Mucosa of rectum (tissue), 2 donors: Measurements from ENCODE around the gene CEP97.
A peak's percentile ranks its signal among the peaks of the same experiment; 100 is the strongest.
"Not testable (repeated sequence)": the region's sequence is repeated elsewhere in the genome, so short reads cannot be mapped to it uniquely, and the experiment has no call there.

Experiments used
- H3K27ac ChIP-seq, 2 donors: one replicate each; pipeline ENCODE4 v1.7.0; 2013; ENCODE audit warnings: inconsistent platforms in 2 of 2, low read depth in 2 of 2, low read length in 2 of 2
- H3K27me3 ChIP-seq, 2 donors: one replicate each; pipeline ENCODE4 v1.7.0; 2013; ENCODE audit warnings: low read length in 2 of 2; ENCODE audit not compliant: control insufficient read depth in 2 of 2, insufficient read depth in 2 of 2
- H3K36me3 ChIP-seq, 2 donors: one replicate each; pipeline ENCODE4 v1.7.0; 2013; ENCODE audit warnings: low read length in 2 of 2; ENCODE audit not compliant: control insufficient read depth in 2 of 2, insufficient read depth in 2 of 2
- H3K4me1 ChIP-seq, 2 donors: one replicate each; pipeline ENCODE4 v1.7.0; 2013; ENCODE audit warnings: low read length in 2 of 2, mild to moderate bottlenecking in 1 of 2; ENCODE audit not compliant: control insufficient read depth in 2 of 2, insufficient read depth in 2 of 2
- H3K4me3 ChIP-seq, 2 donors: one replicate each; pipeline ENCODE4 v1.7.0; 2013; ENCODE audit warnings: low read length in 2 of 2
- H3K9ac ChIP-seq, 2 donors: one replicate each; pipeline ENCODE4 v1.7.0; 2013; ENCODE audit warnings: low read length in 2 of 2, low read depth in 1 of 2, mild to moderate bottlenecking in 1 of 2
- H3K9me3 ChIP-seq, 2 donors: one replicate each; pipeline ENCODE4 v1.7.0; 2013; ENCODE audit warnings: low read length in 2 of 2; ENCODE audit not compliant: control insufficient read depth in 2 of 2
- donor health status: healthy.
- donor health status: Normal muscosa, but diverticular disease.

Gene CEP97

DNA sequence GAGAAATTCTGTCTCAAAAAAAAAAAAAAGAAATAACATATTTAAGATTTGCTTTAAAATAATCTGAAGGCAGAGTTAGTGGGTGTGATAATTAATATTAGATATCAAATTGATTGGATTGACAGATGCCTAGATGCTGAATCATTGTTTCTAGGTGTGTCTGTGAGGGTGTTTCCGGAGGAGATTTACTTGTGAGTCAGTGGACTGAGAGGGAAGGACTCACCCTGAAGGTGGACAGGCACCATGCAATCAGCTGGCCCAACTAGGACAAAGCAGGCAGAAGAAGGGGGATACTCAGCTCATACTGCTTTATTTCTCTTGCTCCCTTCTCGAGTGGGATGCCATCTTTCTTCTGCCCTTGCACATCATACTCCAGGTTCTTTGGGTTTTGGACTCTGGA, 21.2 kb upstream of the CEP97 start:
- no peaks in the 10 kb centered on the region for H3K9me3 ChIP-seq
- no peak overlapping the region for H3K27ac ChIP-seq
- H3K36me3 ChIP-seq = no peaks in the 10 kb centered on the region
- no peak overlapping the region for H3K4me3 ChIP-seq
- H3K4me1 ChIP-seq = no peaks in the 10 kb centered on the region
- no peaks in the 10 kb centered on the region for H3K27me3 ChIP-seq
- no peak overlapping the region for H3K9ac ChIP-seq

DNA sequence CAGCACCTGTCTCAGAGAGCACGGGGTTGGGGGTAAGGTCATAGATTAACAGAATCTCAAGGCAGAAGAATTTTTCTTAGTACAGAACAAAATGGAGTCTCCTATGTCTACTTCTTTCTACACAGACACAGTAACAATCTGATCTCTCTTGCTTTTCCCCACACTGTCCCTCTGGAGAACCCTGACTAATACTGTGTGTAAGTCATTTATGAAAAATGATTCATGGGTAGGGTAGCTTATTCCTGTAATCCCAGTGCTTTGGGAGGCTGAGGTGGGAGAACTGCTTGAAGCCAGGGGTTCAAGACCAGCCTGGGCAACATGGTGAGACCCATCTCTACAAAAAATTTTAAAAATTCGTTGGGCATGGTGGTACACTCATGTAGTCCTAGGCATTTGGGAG, 19.8 kb upstream of the CEP97 start:
- H3K9ac ChIP-seq, H3K4me3 ChIP-seq, H3K27ac ChIP-seq, H3K9me3 ChIP-seq, H3K4me1 ChIP-seq, H3K36me3 ChIP-seq, H3K27me3 ChIP-seq: not testable (repeated sequence)

DNA sequence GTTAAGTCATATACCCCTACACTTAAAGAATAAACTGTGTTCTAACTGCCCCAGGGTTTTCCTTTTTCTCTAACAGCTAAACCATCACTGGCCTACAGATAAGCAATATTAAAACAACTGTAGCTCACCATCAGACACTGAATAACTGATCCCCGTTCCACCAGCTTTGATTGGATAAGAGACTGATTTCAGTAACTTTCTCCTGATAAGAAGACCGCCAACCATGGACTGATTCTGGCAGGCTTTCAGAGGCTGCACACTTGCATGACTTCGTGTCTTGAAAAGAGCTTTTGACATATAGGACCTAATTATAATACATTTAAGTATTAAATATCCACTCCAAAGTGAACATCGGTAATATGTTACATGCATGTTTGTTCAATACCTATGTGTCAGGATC, 15.3 kb upstream of the CEP97 start:
- Histone ChIP-seq H3K4me1 (no peaks in the 10 kb centered on the region), H3K27me3 (peaks cover 0 to 3% of the 10 kb centered on the region in 2 donors), H3K27ac (no peak overlapping the region), H3K4me3 (no peak overlapping the region), H3K36me3 (no peaks in the 10 kb centered on the region), H3K9ac (no peak overlapping the region), H3K9me3 (no peaks in the 10 kb centered on the region)

DNA sequence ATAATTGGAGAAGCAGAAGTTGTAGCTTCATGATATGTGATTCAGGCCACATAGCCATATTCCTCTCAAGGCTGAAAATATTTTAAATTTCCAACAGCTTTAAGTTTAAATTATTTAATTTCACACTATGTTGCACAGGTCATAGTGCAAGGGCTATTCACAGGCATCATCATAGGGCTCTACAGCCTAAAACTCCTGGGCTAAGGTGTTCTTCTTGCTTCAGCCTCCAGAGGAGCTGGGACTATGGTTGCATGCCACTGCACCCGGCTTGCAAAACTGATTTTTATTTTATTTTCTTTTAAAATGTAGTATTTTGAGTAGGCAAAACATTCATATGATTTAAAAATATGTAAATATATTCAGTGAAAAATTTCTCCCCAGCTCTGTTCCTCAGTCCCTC, 6.0 kb upstream of the CEP97 start:
- no peak overlapping the region for H3K4me3 ChIP-seq

DNA sequence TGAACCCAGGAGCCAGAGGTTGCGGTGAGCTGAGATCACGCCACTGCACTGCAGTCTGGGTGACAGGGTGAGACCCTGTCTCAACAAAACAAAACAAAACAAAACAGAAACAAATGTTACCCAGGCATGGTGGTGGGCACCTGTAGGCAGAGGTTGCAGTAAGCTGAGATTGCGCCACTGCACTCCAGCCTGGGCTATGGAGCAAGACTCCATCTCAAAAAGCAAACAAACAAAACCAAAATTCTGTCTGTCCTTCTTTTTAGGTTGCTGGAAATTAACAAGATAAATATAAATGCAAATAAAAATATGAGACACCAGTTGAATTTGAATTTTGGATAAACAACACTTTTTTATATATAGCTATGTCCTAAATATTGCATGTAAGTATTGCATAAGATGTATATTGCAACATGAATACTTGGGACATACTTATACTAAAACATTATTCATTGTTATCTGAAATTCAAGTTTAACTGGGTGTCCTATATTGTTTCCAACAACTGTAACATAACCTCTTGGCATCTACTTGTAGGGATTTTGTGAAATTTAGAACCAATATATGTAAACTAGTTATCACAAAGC, 4.7 kb upstream of the CEP97 start:
- Histone ChIP-seq H3K36me3 (no peaks in the 10 kb centered on the region), H3K9me3 (no peaks in the 10 kb centered on the region), H3K4me3 (no peak overlapping the region), H3K27ac (no peak overlapping the region), H3K4me1 (no peaks in the 10 kb centered on the region), H3K9ac (no peak overlapping the region), H3K27me3 (no peaks in the 10 kb centered on the region)

More for the DNA sequence above, 6.0 kb upstream of the CEP97 start:
- Histone ChIP-seq H3K9me3 (no peaks in the 10 kb centered on the region), H3K27me3 (no peaks in the 10 kb centered on the region), H3K9ac (no peak overlapping the region), H3K36me3 (no peaks in the 10 kb centered on the region), H3K4me1 (no peaks in the 10 kb centered on the region), H3K27ac (no peak overlapping the region)

DNA sequence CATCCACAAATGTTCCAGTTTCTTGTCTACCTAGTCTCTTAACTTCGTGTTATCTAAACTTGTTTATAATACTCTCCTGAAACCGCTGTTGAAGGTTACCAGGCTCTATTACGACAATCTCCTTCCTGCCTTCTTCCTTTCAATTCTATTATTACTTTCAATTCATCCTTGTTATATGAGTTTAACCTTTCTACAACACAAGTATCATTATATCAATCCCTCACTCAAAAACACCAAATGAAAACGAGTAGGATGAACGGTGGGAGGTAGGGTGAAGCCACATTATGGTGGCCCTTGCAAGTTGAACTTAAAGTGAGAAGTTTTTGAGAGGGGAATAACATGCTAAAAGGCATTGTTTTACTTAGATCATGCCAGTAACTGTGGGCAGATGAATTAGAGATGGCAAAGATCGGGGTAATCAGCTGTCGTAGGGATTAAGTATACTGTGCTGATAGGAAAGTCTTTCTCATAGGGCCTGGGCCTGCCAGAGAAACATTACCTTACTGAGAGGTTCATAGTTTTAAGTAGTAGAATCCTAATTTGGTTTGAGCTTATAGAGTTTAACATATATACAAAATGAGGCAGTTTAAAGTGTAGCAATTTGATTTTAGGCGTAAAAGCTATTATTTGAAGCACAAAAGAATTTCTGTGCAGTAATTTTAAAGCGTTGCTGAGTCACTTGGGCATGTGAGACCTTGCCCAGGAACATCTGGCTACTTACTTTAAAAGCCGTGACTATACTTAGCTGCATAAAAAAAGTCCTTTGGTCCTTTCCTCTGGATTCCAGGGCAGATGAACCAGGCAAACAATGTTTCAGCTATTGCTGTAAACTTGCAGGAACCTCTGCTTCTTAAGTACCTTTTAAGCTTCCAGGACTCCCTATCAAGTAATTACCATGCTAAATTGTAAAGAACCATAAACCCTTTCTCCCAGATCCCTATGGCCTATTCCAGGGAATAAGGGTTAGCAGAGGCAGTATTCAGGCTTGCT, 3.3 kb upstream of the CEP97 start:
- H3K9ac ChIP-seq = no peak overlapping the region
- H3K36me3 ChIP-seq = no peaks in the 10 kb centered on the region
- H3K9me3 ChIP-seq = no peaks in the 10 kb centered on the region
- H3K4me3 ChIP-seq = no peak overlapping the region
- H3K4me1 ChIP-seq = peaks cover 0 to 6% of the 10 kb centered on the region in 2 donors
- no peak overlapping the region for H3K27ac ChIP-seq
- H3K27me3 ChIP-seq = no peaks in the 10 kb centered on the region

DNA sequence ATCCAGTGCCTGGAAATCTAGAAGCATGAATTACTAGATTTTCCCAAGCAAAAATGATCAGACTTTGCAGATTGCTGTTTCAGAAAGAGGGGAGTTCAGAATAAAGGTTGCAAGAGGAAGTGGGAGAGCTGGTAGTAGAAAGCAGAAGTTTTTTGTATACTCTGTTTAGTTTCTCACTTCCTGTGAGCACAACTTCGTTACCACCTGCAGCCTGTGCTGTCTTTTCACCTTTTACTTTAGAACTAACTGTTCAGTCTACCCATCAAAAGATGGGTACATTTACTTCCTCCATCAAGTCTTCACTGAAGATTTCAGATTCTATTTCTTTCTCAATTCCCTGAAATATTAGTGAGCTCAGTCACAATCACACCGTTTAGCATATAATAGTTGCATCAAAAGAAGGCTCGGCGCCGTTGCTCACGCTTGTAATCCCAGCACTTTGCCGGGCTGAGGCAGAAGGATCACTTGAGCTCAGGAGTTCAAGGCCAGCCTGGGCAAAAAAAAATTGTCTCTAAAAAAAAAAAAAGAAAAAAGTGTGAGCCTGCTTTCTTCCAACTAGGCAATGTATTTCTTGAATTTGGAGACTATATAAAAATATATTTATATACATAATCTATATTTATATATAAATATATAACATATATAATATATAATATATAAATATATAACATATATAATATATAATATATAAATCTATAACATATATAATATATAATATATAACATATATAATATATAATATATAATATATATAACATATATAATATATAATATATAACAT, 1.8 kb upstream of the CEP97 start:
- Histone ChIP-seq H3K27me3 (no peaks in the 10 kb centered on the region), H3K9ac (no peak overlapping the region), H3K4me3 (no peak overlapping the region), H3K36me3 (no peaks in the 10 kb centered on the region), H3K27ac (peak overlapping the region in 1 of 2 donors; percentile 54), H3K4me1 (peaks cover 0 to 6% of the 10 kb centered on the region in 2 donors), H3K9me3 (no peaks in the 10 kb centered on the region)

DNA sequence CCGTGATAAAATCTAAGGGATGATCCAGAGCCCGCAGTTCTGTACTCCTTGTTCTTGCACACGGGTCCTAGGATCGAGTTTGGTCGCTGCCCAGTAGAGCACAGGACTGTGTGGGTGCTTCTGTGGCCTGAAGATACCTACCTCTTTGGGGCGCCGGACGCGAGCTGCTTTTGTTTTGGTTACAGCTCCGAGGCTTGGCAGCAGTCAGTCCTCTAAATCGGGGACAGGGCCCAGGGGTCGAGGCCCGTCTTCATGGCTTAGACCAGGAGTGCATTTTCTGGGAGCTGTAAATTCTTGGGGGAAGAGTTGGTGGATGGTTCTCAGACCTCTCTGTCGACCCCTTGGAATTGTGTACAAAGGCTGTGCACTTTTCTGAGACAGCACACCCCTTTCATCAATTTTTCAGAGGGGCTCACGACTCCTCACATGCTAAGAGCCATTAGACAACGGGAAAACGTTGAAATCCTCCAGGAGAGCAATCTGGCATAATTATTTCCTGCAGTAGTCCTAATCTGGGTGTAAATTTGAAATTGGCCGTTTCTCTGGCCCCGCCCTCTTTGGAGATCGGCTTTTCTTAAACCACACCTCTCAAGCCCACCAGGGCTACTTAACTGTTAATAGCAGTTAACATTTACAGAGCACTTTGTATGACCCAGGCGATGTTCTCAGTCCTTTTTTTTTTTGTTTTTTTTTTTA, 928 bp downstream of the CEP97 start:
- H3K9me3 ChIP-seq = no peaks in the 10 kb centered on the region
- peak overlapping the region; percentile 81 to 99 for H3K4me3 ChIP-seq
- peak overlapping the region; percentile 15 to 75 for H3K27ac ChIP-seq
- H3K27me3 ChIP-seq = no peaks in the 10 kb centered on the region
- H3K4me1 ChIP-seq = peaks cover 0 to 6% of the 10 kb centered on the region in 2 donors
- peaks cover 0 to 7% of the 10 kb centered on the region in 2 donors for H3K36me3 ChIP-seq
- peak overlapping the region; percentile 73 to 88 for H3K9ac ChIP-seq

DNA sequence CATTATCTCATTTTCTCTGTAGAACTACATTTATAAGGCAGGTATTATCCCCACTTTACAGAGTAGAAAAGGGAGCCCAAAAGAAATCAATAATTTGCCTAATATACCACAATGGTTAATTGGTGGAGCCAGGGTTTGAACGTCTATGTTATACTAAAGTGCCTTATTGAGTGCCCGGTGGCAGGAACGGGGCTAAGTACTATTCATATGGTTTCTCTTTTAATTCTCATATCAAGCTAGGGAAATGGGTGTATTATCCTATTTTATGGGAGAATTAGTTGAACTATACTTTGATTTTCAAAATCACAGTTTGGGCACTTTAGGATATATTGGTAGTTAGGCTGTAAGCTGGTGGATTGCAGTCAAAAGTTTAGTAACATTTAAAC, 1.5 kb downstream of the CEP97 start:
- Histone ChIP-seq H3K4me1 (peaks cover 0 to 6% of the 10 kb centered on the region in 2 donors), H3K9me3 (no peaks in the 10 kb centered on the region), H3K9ac (peak overlapping the region in 1 of 2 donors; percentile 73)

More for the DNA sequence above, 1.5 kb downstream of the CEP97 start:
- no peak overlapping the region for H3K27ac ChIP-seq
- H3K36me3 ChIP-seq = peaks cover 0 to 7% of the 10 kb centered on the region in 2 donors
- no peaks in the 10 kb centered on the region for H3K27me3 ChIP-seq
- H3K4me3 ChIP-seq = peak overlapping the region; percentile 81 to 99
